ENCODE data around the gene F13B.

F13B gene

DNA sequence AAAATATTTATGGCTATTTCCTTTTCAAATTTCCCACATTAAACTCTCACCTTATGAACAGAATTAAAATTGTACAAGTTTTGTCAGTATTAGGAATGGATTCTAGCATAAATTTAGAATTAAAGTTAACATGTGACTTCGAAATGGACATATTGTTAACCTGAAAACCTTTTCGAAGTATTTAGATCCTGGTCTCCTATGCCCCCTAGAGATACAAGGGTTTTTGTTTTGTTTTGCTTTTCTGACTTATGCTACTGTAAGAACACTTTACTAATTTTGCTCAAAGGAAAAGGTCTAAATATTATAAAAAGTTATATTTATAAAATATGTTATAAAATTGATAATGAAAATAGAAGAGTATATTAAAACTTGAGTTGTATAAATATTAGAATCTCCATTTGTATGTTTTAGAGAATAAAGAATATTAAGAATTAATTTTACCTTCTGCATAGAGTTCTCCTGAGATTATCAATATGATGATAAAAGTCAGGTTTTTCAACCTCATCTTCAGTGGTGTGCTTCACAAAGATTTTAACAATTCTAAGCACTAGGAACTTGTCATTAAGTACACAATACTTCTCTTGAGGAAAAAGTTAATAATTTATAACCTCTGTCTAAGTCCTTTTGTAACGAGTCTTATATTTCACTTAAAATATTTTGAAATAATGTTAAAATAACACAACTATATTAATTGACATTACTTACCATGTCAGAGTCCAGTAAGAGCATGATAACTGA is at the start of gene F13B:
Gene F13B (minus strand): TSS at position 542 of the 738 bp plus-strand sequence. CDS start 37 bp downstream, at position 505.
- Histone ChIP-seq H3K36me3 (ENCODE audit: insufficient read depth, low read length) (no peaks in the 10 kb centered on the region), H3K9me3 (ENCODE audit: insufficient read depth, low read depth, low read length) (no peaks in the 10 kb centered on the region), H3K27me3 (ENCODE audit: insufficient read depth, low read length, poor library complexity, severe bottlenecking) (no peaks in the 10 kb centered on the region), H3K79me2 (ENCODE audit: insufficient read depth, low read length) (no peaks in the 10 kb centered on the region), H3K4me1 (ENCODE audit: insufficient read depth, low read length, poor library complexity, severe bottlenecking) (no peaks in the 10 kb centered on the region), H3K9me2 (replicated peaks; ENCODE audit: low read depth, low read length) (no peaks in the 10 kb centered on the region), H3K4me3 (ENCODE audit: low read length, poor library complexity, severe bottlenecking) (no peak within 1 kb of the TSS), H3F3A (ENCODE audit: low read depth) (no peaks in the 10 kb centered on the region), H3K9ac (ENCODE audit: low read depth, low read length, poor library complexity, severe bottlenecking) (no peak within 1 kb of the TSS), H4K20me1 (ENCODE audit: insufficient read depth, low read length, poor library complexity, severe bottlenecking) (no peaks in the 10 kb centered on the region), H3K4me2 (ENCODE audit: low read depth, low read length, poor library complexity, severe bottlenecking) (no peak within 1 kb of the TSS), H2AFZ (ENCODE audit: low read length) (no peak within 1 kb of the TSS)
- TF ChIP-seq, protein P1, sequence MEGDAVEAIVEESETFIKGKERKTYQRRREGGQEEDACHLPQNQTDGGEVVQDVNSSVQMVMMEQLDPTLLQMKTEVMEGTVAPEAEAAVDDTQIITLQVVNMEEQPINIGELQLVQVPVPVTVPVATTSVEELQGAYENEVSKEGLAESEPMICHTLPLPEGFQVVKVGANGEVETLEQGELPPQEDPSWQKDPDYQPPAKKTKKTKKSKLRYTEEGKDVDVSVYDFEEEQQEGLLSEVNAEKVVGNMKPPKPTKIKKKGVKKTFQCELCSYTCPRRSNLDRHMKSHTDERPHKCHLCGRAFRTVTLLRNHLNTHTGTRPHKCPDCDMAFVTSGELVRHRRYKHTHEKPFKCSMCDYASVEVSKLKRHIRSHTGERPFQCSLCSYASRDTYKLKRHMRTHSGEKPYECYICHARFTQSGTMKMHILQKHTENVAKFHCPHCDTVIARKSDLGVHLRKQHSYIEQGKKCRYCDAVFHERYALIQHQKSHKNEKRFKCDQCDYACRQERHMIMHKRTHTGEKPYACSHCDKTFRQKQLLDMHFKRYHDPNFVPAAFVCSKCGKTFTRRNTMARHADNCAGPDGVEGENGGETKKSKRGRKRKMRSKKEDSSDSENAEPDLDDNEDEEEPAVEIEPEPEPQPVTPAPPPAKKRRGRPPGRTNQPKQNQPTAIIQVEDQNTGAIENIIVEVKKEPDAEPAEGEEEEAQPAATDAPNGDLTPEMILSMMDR (conservative IDR thresholded peaks at IDR 0.05; ENCODE audit: low read length), result peak; percentile 42
- TF ChIP-seq EZH2phosphoT487 (IDR thresholded peaks at IDR 0.05; ENCODE audit: borderline replicate concordance), result no peak

DNA sequence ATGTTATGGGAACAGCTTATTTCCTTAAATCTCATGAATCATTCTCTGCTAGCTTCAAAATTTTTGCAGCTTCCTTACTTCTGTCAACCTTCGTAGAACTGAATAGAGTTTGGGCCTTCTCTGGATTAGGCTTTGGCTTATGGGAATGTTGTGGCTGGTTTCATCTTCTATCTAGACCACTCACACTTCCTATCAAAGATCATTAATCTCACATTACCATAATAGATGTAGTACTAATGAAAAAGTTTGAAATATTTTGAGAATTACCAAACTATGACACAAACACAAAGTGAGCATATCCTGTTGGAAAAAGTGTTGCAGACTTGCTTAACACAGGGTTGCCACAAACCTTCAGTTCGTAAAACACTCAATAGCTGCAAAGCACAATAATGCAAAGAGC is 49.1 kb upstream of the F13B start:
- TF ChIP-seq, protein P1 (conservative IDR thresholded peaks at IDR 0.05; ENCODE audit: low read length), result no peak
- TF ChIP-seq EZH2phosphoT487 (IDR thresholded peaks at IDR 0.05; ENCODE audit: borderline replicate concordance), result no peak
- no peaks in the 10 kb centered on the region for H3K9me2 ChIP-seq (replicated peaks; ENCODE audit: low read depth, low read length)
- no peaks in the 10 kb centered on the region for H3K4me1 ChIP-seq (ENCODE audit: insufficient read depth, low read length, poor library complexity, severe bottlenecking)
- no peak overlapping the region for H3K4me3 ChIP-seq (ENCODE audit: low read length, poor library complexity, severe bottlenecking)
- no peak overlapping the region for H3K4me2 ChIP-seq (ENCODE audit: low read depth, low read length, poor library complexity, severe bottlenecking)
- H3K9me3 ChIP-seq (ENCODE audit: insufficient read depth, low read depth, low read length), result no peaks in the 10 kb centered on the region
- no peaks in the 10 kb centered on the region for H3K27me3 ChIP-seq (ENCODE audit: insufficient read depth, low read length, poor library complexity, severe bottlenecking)
- no peaks in the 10 kb centered on the region for H4K20me1 ChIP-seq (ENCODE audit: insufficient read depth, low read length, poor library complexity, severe bottlenecking)
- no peak overlapping the region for H3K9ac ChIP-seq (ENCODE audit: low read depth, low read length, poor library complexity, severe bottlenecking)
- no peaks in the 10 kb centered on the region for H3K79me2 ChIP-seq (ENCODE audit: insufficient read depth, low read length)
- peaks cover 48% of the 10 kb centered on the region for H3K36me3 ChIP-seq (ENCODE audit: insufficient read depth, low read length)
- H2AFZ ChIP-seq (ENCODE audit: low read length), result no peak overlapping the region
- H3F3A ChIP-seq (ENCODE audit: low read depth), result no peaks in the 10 kb centered on the region

GRCh38 chr1:197106869-197107268 is 39.8 kb upstream of the F13B start:
- Histone ChIP-seq H3K79me2 (ENCODE audit: insufficient read depth, low read length) (peaks cover 13% of the 10 kb centered on the region; the same call in 1 of the 2 replicates), H3K4me3 (ENCODE audit: low read length, poor library complexity, severe bottlenecking) (no peak overlapping the region), H3K36me3 (ENCODE audit: insufficient read depth, low read length) (peaks cover 73% of the 10 kb centered on the region), H3K4me1 (ENCODE audit: insufficient read depth, low read length, poor library complexity, severe bottlenecking) (peaks cover 11% of the 10 kb centered on the region), H3K27me3 (ENCODE audit: insufficient read depth, low read length, poor library complexity, severe bottlenecking) (no peaks in the 10 kb centered on the region), H3K9me2 (replicated peaks; ENCODE audit: low read depth, low read length) (no peaks in the 10 kb centered on the region), H3K4me2 (ENCODE audit: low read depth, low read length, poor library complexity, severe bottlenecking) (no peak overlapping the region), H3F3A (ENCODE audit: low read depth) (no peaks in the 10 kb centered on the region), H3K9ac (ENCODE audit: low read depth, low read length, poor library complexity, severe bottlenecking) (no peak overlapping the region), H4K20me1 (ENCODE audit: insufficient read depth, low read length, poor library complexity, severe bottlenecking) (no peaks in the 10 kb centered on the region), H3K9me3 (ENCODE audit: insufficient read depth, low read depth, low read length) (no peaks in the 10 kb centered on the region), H2AFZ (ENCODE audit: low read length) (no peak overlapping the region)
- TF ChIP-seq, protein P1 (conservative IDR thresholded peaks at IDR 0.05; ENCODE audit: low read length), result no peak
- no peak for TF ChIP-seq EZH2phosphoT487 (IDR thresholded peaks at IDR 0.05; ENCODE audit: borderline replicate concordance)
